H1 (cell line): Measurements from ENCODE around the gene NOTUM. TPM values are rescaled to one million over a fixed set of nuclear protein-coding genes. Genes with fewer than 3 reads are reported as not detected.

Experiments used
- CTCF ChIA-PET: fragments of 300-600 bp; sonication (Branson Sonifier 250); formaldehyde crosslinking; loops from one replicate; lab custom pipeline; 2021; ENCODE audit not compliant: partially characterized antibody; lab: Charles Lee
- POLR2A ChIA-PET: fragments of 300-600 bp; sonication (Branson Sonifier 250); formaldehyde crosslinking; loops from one replicate; lab custom pipeline; 2021; ENCODE audit warnings: inconsistent platforms; ENCODE audit not compliant: partially characterized antibody; lab: Charles Lee
- DNase-seq, 2 experiments: peaks; one replicate each; pipeline versions ENCODE4 v3.0.0 to v3.0.0-alpha.2; 2010 to 2022; ENCODE audit warnings: low spot score in 2 of 2, low read depth in 1 of 2, mixed read lengths in 1 of 2
- FAIRE-seq: peaks from 2 replicates; lab custom pipeline; 2011; peaks lifted over from hg19 to GRCh38; lab: Jason Lieb, UNC
- H2AFZ ChIP-seq: 2 replicates; pipeline ENCODE4 v1.8.1; 2012; ENCODE audit warnings: low read length, inconsistent platforms
- H2AK5ac ChIP-seq: 2 replicates; pipeline ENCODE4 v1.6.1; 2013; ENCODE audit warnings: low read depth, low read length
- H2BK120ac ChIP-seq: replicated peaks from 2 replicates; pipeline ENCODE3; 2013; ENCODE audit warnings: low read depth, low read length, inconsistent platforms
- H2BK12ac ChIP-seq: 2 replicates; pipeline ENCODE4 v1.6.1; 2013; ENCODE audit warnings: low read depth, low read length
- H2BK15ac ChIP-seq: 2 replicates; pipeline ENCODE4 v1.6.1; 2013; ENCODE audit warnings: low read length
- H2BK20ac ChIP-seq: 2 replicates; pipeline ENCODE4 v1.6.1; 2013; ENCODE audit warnings: low read length
- H2BK5ac ChIP-seq: 2 replicates; pipeline ENCODE4 v1.6.1; 2013; ENCODE audit warnings: low read depth, low read length
- H3K14ac ChIP-seq: 2 replicates; pipeline ENCODE4 v1.6.1; 2013; ENCODE audit warnings: inconsistent platforms; ENCODE audit not compliant: insufficient read length
- H3K18ac ChIP-seq: 2 replicates; pipeline ENCODE4 v1.6.1; 2013; ENCODE audit warnings: low read length; ENCODE audit errors: extremely low read depth
- H3K23ac ChIP-seq: 2 replicates; pipeline ENCODE4 v1.6.1; 2013; ENCODE audit warnings: inconsistent platforms; ENCODE audit not compliant: insufficient read length
- H3K23me2 ChIP-seq: 2 replicates; pipeline ENCODE4 v1.6.1; 2013; ENCODE audit warnings: low read depth, low read length
- H3K27ac ChIP-seq: 2 replicates; pipeline ENCODE4 v1.6.1; 2011; ENCODE audit warnings: low read depth, low read length, inconsistent platforms
- H3K27me3 ChIP-seq, 4 experiments: replicated peaks in 1 of 4; 1 replicate in 1 of 4; 2 replicates in 3 of 4; pipeline versions ENCODE4 v1.6.1 to v1.8.1; 2011 to 2013; ENCODE audit warnings: low read length in 3 of 4, mild to moderate bottlenecking in 3 of 4, inconsistent platforms in 2 of 4, mixed read lengths in 2 of 4, moderate library complexity in 1 of 4; ENCODE audit not compliant: control insufficient read depth in 3 of 4, insufficient read depth in 3 of 4; ENCODE audit errors: extremely low read depth in 1 of 4
- H3K36me3 ChIP-seq, 4 experiments: 2 replicates each; pipeline versions ENCODE4 v1.6.1 to v1.8.1; 2011 to 2013; ENCODE audit warnings: mild to moderate bottlenecking in 4 of 4, low read length in 3 of 4, moderate library complexity in 2 of 4, control low read depth in 1 of 4, inconsistent platforms in 1 of 4; ENCODE audit not compliant: insufficient read depth in 4 of 4, control insufficient read depth in 2 of 4
- H3K4ac ChIP-seq: replicated peaks from 2 replicates; pipeline ENCODE3; 2013; ENCODE audit warnings: low read length, low read depth, mixed read lengths, inconsistent platforms; ENCODE audit not compliant: insufficient read length
- H3K4me1 ChIP-seq, 4 experiments: replicated peaks in 1 of 4; 1 replicate in 1 of 4; 2 replicates in 3 of 4; pipeline versions ENCODE4 v1.6.1 to v1.8.1; 2011 to 2013; ENCODE audit warnings: low read length in 3 of 4, inconsistent platforms in 2 of 4, mixed read lengths in 1 of 4; ENCODE audit not compliant: insufficient read depth in 4 of 4, control insufficient read depth in 3 of 4
- H3K4me2 ChIP-seq, 2 experiments: 2 replicates each; pipeline versions ENCODE4 v1.6.1 to v1.8.1; 2011 to 2013; ENCODE audit warnings: low read depth in 2 of 2, low read length in 2 of 2, control low read depth in 1 of 2, inconsistent platforms in 1 of 2, mild to moderate bottlenecking in 1 of 2; ENCODE audit not compliant: insufficient read depth in 1 of 2
- H3K4me3 ChIP-seq, 4 experiments: fragments of 200-600, 300-600 bp in 1 of 4; sonication (generic), shearing (Covaris generic), sonication (Bioruptor Twin) in 1 of 4; 2 replicates each; pipeline versions ENCODE4 v1.5.1 to v1.8.1; 2011 to 2016; ENCODE audit warnings: low read length in 4 of 4, low read depth in 3 of 4, control low read depth in 2 of 4, inconsistent platforms in 2 of 4, mild to moderate bottlenecking in 2 of 4, mixed read lengths in 1 of 4, moderate library complexity in 1 of 4; ENCODE audit not compliant: insufficient read depth in 2 of 4; ENCODE audit errors: extremely low read depth in 1 of 4
- H3K56ac ChIP-seq: replicated peaks from 2 replicates; pipeline ENCODE3; 2013; ENCODE audit warnings: low read depth, mild to moderate bottlenecking, mixed read lengths, low read length, inconsistent platforms; ENCODE audit not compliant: insufficient read length
- H3K79me1 ChIP-seq: 2 replicates; pipeline ENCODE4 v1.6.1; 2013; ENCODE audit warnings: low read depth, low read length, control low read depth
- H3K79me2 ChIP-seq, 2 experiments: 2 replicates each; pipeline versions ENCODE4 v1.6.1 to v1.8.1; 2012 to 2013; ENCODE audit warnings: low read length in 2 of 2, mild to moderate bottlenecking in 2 of 2, inconsistent platforms in 1 of 2; ENCODE audit not compliant: insufficient read depth in 2 of 2, control insufficient read depth in 1 of 2
- H3K9ac ChIP-seq, 4 experiments: replicated peaks in 1 of 4; 1 replicate in 1 of 4; 2 replicates in 3 of 4; pipeline versions ENCODE4 v1.6.1 to v1.8.1; 2011 to 2013; ENCODE audit warnings: low read depth in 3 of 4, low read length in 3 of 4, control low read depth in 2 of 4, mild to moderate bottlenecking in 2 of 4, moderate library complexity in 2 of 4, inconsistent platforms in 1 of 4; ENCODE audit errors: extremely low read depth in 1 of 4
- H3K9me3 ChIP-seq, 2 experiments: 2 replicates each; pipeline versions ENCODE4 v1.6.1 to v1.8.1; 2012 to 2013; ENCODE audit warnings: mild to moderate bottlenecking in 2 of 2, moderate library complexity in 2 of 2, control low read depth in 1 of 2, inconsistent platforms in 1 of 2, low read depth in 1 of 2, low read length in 1 of 2, mixed read lengths in 1 of 2; ENCODE audit not compliant: insufficient read depth in 2 of 2
- H4K20me1 ChIP-seq, 2 experiments: replicated peaks in 1 of 2; 2 replicates each; pipeline versions ENCODE3 to v1.8.1; 2011 to 2013; ENCODE audit warnings: inconsistent platforms in 2 of 2, low read length in 2 of 2, mild to moderate bottlenecking in 1 of 2; ENCODE audit not compliant: insufficient read depth in 2 of 2, control insufficient read depth in 1 of 2
- H4K5ac ChIP-seq: 2 replicates; pipeline ENCODE4 v1.6.1; 2013; ENCODE audit warnings: low read length, low read depth, mixed read lengths, inconsistent platforms; ENCODE audit not compliant: insufficient read length
- H4K8ac ChIP-seq: 2 replicates; pipeline ENCODE4 v1.8.0; 2013; ENCODE audit warnings: mild to moderate bottlenecking, moderate library complexity, low read length, inconsistent platforms; ENCODE audit not compliant: insufficient read depth; ENCODE audit errors: extremely low read depth
- H4K91ac ChIP-seq: replicated peaks from 2 replicates; pipeline ENCODE3; 2013; ENCODE audit warnings: low read length, mixed read lengths, inconsistent platforms; ENCODE audit not compliant: insufficient read length
- ASH2L ChIP-seq: fragments of 200-600, 300-600 bp; sonication (generic); IDR thresholded peaks from one replicate; pipeline ENCODE4 v1.7.1; 2017; ENCODE audit warnings: low read length
- HDAC2 ChIP-seq, 2 experiments: fragments of 300-600 bp in 1 of 2; sonication (generic) in 1 of 2; IDR thresholded peaks; 2 replicates each; pipeline ENCODE4 v1.6.1; 2011 to 2012; ENCODE audit warnings: low read depth in 2 of 2, low read length in 2 of 2, mild to moderate bottlenecking in 2 of 2, moderate library complexity in 2 of 2, borderline replicate concordance in 1 of 2, inconsistent platforms in 1 of 2
- SIN3A ChIP-seq, 2 experiments: IDR thresholded peaks in 1 of 2; conservative IDR thresholded peaks in 1 of 2; 2 replicates each; pipeline ENCODE4 v1.6.1; 2011 to 2012; ENCODE audit warnings: low read length in 2 of 2, improper control_type of control experiment in 1 of 2, low read depth in 1 of 2, mild to moderate bottlenecking in 1 of 2
- WGBS, 2 experiments: shearing (Covaris generic) in 1 of 2; methylation state at CpG; one replicate each; pipeline versions ENCODE4 v1.1.6 to v1.1.7; 2013 to 2015; ENCODE audit warnings: low lambda C conversion rate in 2 of 2, mixed read lengths in 2 of 2, inconsistent platforms in 1 of 2, low coverage in 1 of 2, missing lambda C conversion rate in 1 of 2; ENCODE audit not compliant: insufficient replicate concordance in 2 of 2, insufficient coverage in 1 of 2, insufficient read length in 1 of 2; ENCODE audit errors: extremely low coverage in 1 of 2, missing lambda C conversion rate in 1 of 2; 5-methylcytosine and 5-hydroxymethylcytosine counted together
- polyA plus RNA-seq, 7 experiments: library from polyadenylated mRNA; depleted of rRNA in 3 of 7; stranded (reverse) in 5 of 7; unstranded in 2 of 7; fragments of >200 nt in 5 of 7; fragments of 200-250 nt in 2 of 7; gene quantifications; 1 replicate in 5 of 7; 2 replicates in 1 of 7; 4 replicates in 1 of 7; pipeline versions ENCODE4 v1.2.1 to v1.2.3, GENCODE V29; 2011 to 2013; ENCODE audit warnings: missing spikeins in 2 of 7, mixed read lengths in 2 of 7
- total RNA-seq: library from RNA; stranded (reverse); fragmentation: NEBNext Ultra II Directional; extraction: Animal tissue kit (Norgen Biotek cat#: 25700); gene quantifications from 2 replicates; pipeline ENCODE4 v1.2.1, GENCODE V29; 2021

NOTUM gene
- total and polyA plus RNA-seq, 2 of the 8 experiments (the other 6 are each of a cell fraction or from before 2014, with no cell fraction given) = 0.45 to 0.76 TPM

DNA sequence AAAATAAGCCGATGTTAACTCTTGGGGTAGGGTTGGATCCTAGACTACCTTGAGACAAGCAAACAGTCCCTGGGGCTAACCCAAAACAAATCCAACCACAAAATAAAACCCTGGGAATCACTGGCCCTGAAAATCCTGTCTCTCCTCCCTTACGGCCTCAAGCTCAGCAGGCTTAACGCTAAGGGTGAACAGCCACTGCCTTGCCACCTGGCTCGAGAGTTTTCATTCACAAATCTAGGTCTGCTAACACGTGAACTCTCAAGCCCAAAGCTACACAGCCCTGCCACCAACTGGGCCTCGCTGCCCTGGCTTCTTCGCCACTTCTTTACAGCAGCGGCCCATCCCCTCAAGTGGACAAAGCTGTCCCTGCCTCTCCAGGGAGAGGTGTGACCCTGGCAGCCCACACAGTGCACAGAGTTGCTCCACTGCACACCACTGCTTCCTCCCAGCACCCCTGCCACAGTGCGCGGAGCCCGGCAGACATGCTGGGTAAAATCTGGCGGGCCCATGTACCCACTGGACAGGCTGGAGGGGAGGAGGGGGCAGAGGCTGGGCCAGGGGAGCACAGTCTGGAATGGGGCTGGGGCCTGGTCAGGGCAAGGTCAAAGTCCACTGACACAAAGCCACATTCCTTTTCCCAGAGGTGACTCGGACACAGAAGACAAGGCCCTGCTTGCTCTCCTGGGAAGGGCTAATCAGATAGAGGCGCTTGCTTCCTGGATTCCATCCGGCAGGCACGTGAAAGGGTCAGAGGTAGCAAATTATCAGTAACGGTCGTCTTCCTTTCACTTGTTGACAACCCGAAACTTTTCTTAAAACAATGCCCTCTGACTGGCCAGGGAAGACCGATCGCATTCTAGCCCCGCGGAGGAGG, 50.8 kb downstream of the NOTUM start:
- H3K23ac ChIP-seq = no peak overlapping the region
- H2BK15ac ChIP-seq = peak overlapping the region; percentile 61; the same call in 1 of the 2 replicates
- no peak overlapping the region for H3K27ac ChIP-seq
- H3K79me2 ChIP-seq = no peaks in the 10 kb centered on the region
- peaks cover 6% of the 10 kb centered on the region; the same call in 1 of the 2 replicates for H3K23me2 ChIP-seq
- H3K27me3 ChIP-seq = peaks cover 0 to 4% (median 2%) of the 10 kb centered on the region in 4 experiments; a peak in 2 of 7 replicates
- no peak overlapping the region; the same call in 1 of the 2 replicates for H2BK12ac ChIP-seq
- no peak overlapping the region for H4K5ac ChIP-seq
- peaks cover 8 to 21% (median 18%) of the 10 kb centered on the region in 4 experiments for H3K36me3 ChIP-seq
- H3K4me3 ChIP-seq = peak overlapping the region; percentile 45 to 88 (median 70)
- no peak overlapping the region for H2BK120ac ChIP-seq
- peaks cover 2% of the 10 kb centered on the region; the same call in 1 of the 2 replicates for H3K79me1 ChIP-seq
- H3K4me1 ChIP-seq = peaks cover 0 to 10% (median 5%) of the 10 kb centered on the region in 4 experiments; a peak in 3 of 7 replicates
- no peak overlapping the region for H3K14ac ChIP-seq
- peak overlapping the region in 1 of 4 experiments; percentile 42; a peak in 2 of 7 replicates for H3K9ac ChIP-seq
- no peak for DNase-seq
- no peak overlapping the region for H2AK5ac ChIP-seq
- CTCF ChIA-PET = interaction anchor here (0.9 to 1.7 kb wide), 5 partner anchors 29 to 121 kb away, joined by 3 to 7 read pairs (median 3); no protein-coding TSS in a partner anchor
- H4K8ac ChIP-seq = no peak overlapping the region
- 0 out of 2 replicates have a peak overlapping the region, but pooled peaks have one; percentile 60 for H3K18ac ChIP-seq
- H2BK20ac ChIP-seq = no peak overlapping the region
- H4K91ac ChIP-seq = no peak overlapping the region
- no peak overlapping the region for H3K56ac ChIP-seq
- peaks cover 3 to 40% of the 10 kb centered on the region in 2 experiments for H4K20me1 ChIP-seq
- POLR2A ChIA-PET = interaction anchor here (0.7 to 8.7 kb wide), 8 partner anchors 9 to 120 kb away, joined by 3 to 135 read pairs (median 4); partner anchors contain the start of gene MAFG
- H3K4ac ChIP-seq = no peak overlapping the region
- TF ChIP-seq SIN3A (conservative IDR thresholded peaks at IDR 0.05 in 1 of 2, IDR thresholded peaks at IDR 0.05 in 1 of 2; ENCODE audit: low read depth in 1 of 2, low read length in 2 of 2) (0 out of 4 replicates have a peak, but pooled peaks have one; percentile 11 to 23), ASH2L (peak; percentile 10), HDAC2 (IDR thresholded peaks at IDR 0.05; ENCODE audit: borderline replicate concordance in 1 of 2, low read depth in 2 of 2, low read length in 2 of 2) (no peak)
- no peak overlapping the region for H2AFZ ChIP-seq
- FAIRE-seq = no peak
- WGBS, 2 experiments = 59% methylated on average over 23 of the region's 23 CpGs; no CpG with 5 or more reads in 1 of the 2 experiments
- H2BK5ac ChIP-seq = no peak overlapping the region
- peak overlapping the region; percentile 68 to 91 for H3K4me2 ChIP-seq
- H3K9me3 ChIP-seq = no peaks in the 10 kb centered on the region
